A204.1 (cell line): ENCODE data around the gene CACNG6.

Experiments used
- FAIRE-seq: peaks from 2 replicates; lab custom pipeline; 2012; peaks lifted over from hg19 to GRCh38; lab: Jason Lieb, UNC

Gene CACNG6

DNA sequence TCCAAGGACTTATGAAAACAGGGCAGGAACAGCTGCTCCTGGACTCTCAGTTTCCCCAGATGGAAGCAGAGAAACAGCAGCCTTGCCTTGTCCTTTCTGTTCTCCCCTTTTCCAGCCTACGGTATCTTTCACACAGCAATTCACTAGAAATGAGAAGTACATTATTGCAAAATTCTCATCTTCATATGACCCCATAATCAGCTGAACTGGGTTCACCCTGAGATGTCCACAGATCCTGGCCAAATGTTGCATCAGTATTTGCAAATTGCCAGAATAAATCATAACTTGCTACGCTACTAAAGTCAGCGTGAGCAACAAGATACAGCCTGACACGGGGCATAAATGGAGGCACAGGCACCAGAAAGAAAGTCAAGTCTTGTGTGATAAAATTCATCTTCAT is 56.2 kb downstream of the CACNG6 start:
- no peak for FAIRE-seq
